NOMO-1 treated with dmso at 0.1 percent for 144 hours (cell line): ENCODE results near the gene NAA30.

ENCODE experiments used
- DNase-seq: peaks from one replicate; lab custom pipeline; 2025; ENCODE audit not compliant: unreplicated experiment; lab: John Stamatoyannopoulos, UW

Gene NAA30

DNA sequence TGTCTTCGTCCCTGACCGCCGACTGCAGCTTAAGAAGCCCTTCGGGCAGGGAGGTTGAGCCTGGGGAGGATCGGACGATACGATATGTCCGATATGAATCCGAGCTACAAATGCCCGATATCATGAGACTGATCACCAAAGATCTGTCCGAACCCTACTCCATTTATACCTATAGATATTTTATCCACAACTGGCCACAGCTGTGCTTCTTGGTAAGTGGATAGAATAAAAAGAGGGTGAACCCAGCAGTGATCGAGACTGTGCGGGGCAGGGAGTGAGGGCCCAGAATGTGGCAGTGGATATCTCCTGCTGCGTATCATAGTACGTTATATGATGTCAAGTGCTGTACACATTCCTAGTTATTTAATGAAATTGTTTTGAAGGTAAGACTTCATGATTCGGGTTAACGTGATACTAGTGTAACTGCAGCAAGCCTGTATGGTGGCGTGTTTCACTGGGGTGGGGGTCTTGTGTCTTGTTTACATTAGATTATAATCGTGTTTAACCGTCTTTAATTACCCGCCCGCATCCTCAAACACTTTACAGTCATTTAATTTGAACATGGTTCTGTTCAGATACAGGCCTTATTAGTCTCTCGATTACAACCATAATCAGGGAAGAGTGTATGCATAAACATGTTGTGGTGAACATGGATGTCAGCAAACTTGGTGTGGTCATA lies 1.3 kb downstream of the NAA30 start:
- DNase-seq: no peak

DNA sequence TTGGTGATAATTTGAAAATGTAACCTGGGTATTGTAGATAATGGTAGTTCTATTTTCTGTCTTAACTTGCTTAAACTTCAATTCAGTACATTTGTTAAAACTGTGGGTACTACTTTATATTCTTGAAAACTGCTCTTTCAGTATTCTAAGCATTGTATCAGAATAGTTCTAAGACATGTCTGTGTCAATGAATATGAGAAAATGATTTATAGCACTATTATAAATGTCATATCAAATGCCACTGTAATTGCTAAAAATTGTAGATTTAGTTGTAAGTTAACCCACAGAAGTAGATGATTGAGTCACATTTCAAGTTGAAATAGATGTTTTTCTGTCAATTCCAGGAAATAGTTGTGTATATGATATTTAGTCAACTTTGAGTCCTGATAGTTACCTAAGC lies 2.4 kb downstream of the NAA30 start:
- DNase-seq: no peak

DNA sequence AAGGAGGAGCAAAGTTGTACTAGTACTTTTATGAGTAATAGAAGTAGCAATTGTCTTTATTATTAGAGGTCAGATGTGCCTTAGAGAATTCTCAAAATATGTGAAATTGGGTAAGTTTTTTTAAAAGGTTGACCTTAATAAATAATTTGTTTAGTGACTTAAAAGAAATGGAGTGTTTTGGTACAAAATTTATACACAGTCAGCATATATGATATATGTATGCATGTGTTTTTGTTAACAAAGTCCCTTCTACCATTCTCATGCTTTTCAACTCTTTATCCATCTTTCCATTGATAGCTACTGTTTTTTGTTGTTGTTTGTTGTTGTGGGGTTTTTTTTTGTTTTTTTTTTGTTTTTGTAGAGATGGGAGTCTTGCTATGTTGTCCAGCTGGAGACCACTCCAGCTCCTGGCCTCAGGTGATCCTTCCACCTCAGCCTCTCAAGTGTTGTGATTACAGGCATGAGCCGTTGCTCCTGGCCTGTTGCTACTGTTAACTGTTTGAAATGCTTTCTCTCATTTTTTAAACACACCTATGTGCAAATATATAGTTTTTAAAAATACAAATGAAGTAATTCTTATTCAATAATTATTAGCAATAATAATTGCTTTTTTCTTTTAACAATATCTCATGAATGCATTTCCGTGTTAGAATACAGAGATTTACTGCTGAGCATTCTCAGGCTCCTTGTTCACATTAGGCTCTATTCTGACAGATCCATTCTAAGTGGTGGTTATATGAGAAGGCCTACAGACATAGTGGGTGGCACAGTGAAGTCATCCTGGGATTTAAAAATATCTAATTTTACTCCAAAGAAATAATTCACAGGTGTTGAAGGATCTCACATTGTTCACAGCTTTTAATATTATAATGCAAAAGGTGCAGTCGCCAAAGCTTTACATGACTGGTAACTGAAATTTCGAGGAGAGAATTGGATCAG lies 10.4 kb downstream of the NAA30 start:
- no peak for DNase-seq

DNA sequence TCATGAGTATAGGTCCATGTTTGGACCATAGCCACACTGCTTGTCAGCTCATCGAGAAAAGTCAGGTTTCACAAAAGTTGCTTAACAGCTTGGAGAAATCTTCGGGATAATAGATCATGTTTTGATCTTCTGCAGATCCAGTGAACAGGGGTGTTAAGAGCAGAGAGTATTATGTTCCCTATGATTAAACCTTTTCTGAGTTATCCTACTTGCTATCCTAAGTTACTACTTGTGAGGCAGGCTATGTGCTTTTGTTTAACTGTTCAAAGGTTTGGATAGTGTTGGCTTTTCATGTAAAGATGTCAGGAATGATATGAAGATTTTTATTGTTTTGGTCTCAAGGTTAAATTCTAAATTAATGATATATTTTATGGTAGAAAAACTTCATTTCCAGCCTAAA lies 11.1 kb downstream of the NAA30 start:
- no peak for DNase-seq

DNA sequence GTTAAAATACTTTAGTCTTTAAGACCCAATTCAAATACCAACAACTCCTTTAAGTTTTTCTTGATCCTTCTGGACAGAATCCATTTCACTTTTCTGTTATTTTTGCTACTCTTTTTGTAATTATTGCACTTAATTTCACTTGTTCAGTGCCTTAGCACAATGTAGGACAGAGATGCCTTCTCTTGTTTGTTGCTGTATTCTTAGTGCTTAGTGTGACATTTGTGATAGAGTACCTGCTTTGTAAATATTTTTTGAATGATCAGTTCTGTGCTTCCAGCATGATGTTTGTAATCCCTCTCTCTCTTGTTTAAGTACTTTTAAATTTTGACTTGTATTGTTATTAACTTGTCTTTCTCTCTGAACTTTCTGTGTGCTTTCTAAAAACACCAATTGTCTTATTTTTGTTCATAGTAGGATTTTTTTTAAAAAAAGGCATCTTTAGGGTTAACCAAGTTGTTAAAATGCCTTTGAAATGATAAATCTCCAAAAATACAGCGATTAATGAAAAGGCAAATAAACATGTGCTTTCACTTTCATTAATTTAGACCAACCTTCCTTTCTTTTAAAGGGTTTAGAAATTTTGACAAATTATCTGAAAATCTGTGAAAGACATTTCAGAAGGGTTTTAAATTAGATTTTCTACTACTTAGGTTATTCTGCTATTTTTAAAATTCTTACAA lies 11.9 kb downstream of the NAA30 start:
- no peak for DNase-seq

DNA sequence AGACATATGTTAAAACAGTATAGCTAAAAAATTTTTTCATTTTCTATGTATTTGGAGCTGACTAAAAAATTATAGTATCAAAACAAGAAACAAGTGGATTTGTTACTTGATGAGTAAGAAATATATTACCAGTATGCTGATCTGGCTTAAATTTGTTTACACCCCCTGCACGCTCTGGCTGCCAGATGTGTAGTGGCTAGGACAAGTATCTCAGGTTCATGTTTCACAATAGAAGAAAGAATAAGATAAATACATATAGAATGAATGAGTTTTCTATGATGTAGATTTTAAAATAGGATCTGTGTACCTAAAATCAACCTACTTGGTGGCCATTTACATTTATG lies 13.1 kb downstream of the NAA30 start:
- DNase-seq: no peak

DNA sequence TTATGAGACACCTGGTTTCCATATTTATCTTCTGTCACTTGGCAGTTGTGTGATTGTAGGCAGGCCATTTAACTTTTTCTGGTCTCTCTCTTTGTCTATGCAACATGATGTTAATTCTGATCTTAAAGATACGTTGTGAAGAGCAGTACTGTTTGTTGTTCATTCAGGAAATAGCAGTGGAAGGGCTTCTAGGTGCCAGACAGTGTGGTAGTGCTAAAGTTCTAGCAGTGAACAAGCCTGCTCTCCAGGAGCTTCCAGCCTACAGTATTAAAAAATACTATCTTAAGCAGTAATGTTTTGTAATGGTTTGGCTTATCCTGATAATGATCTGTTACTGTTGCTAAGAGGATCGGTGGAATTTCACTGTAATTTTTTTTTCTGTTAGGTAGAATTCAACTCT lies 15.2 kb downstream of the NAA30 start:
- DNase-seq: no peak

DNA sequence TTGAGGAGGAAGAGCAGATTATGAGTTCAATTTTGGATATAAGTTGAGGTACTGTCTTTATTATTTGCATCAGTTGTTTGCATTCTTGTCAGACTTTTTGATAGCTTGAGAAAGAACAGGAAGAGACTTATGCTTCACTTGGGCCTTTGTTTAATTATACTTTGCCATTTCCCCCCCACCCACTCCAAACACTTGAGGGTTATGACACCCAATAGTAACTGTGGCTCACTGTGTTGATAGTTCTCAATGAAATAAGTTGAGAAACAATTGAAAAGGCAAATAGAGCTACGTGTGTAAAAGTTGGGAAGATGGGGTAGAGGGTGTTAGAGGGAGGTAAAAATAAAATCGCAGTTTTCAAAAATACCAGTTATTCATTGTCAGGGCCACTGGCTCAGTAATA lies 17.7 kb downstream of the NAA30 start:
- no peak for DNase-seq

DNA sequence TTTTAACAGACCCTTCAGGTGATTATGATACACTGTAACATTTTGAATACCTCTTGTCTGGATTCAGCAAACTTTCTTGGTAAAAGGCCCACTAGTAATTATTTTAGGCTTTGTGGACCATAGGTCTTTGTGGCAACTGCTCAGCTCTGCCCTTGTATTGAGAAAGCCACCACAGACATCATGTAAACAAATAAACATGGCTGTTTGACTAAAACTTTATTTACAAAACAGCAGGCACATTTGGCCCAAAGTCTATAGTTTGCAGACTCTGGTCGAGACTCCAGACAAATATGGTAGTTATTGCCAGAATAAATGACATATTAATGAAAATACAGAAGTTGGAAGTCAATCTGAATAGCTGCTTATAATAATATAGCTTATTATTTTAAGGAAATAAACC lies 18.2 kb downstream of the NAA30 start:
- no peak for DNase-seq

DNA sequence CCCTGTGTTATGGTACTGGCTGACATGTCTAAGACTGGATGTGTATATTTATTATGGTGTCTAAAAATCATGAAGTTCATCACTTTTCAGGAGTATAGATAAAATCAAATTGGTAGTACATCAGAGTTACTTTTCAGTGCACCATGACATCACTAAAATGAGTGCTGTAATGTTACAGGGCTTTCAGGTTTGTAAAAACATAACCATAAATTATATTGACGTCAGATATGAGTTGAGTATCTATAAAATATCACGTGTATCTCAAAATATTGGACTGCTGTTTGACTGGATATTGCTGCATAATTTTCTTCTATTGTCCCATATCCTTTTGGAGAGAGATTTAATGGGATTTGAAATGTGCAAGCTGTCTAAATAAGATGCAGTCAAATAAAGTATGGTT lies 22.0 kb downstream of the NAA30 start:
- no peak for DNase-seq

DNA sequence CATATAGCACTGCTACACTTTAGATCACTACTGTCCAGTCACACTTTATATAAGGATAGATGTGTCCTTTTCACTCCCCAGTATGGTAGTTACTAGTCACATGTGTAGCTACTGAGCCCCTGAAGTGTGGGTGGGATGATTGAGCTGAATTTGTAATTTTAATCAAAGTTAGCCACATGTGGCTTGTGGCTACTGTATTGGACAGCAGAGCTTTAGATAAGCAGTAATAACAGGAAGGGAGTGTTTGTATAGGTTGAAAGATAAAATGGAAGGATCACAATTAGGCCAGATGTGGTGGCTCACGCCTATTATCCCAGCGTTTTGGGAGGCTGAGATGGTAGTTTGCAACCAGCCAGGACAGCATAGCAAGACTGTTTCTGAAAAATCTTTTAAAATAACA lies 23.5 kb downstream of the NAA30 start:
- no peak for DNase-seq

DNA sequence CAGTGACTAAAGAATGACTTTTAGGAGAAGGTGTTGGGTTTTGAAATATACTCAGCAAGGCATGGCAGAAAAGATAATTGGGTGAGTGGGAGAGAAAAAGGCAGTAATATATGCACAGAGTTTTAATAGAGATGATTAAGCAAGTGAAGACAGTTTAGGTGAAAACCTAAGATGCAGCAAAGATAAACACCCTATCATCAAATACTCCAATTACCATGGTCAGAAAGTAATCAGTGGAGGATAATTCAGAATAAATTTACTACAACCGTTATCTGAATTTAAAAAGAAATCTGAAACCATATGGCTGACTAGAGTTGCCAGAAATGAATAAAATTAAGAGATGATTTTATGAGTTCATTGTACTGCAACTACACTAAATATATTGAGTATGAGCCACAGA lies 26.8 kb downstream of the NAA30 start:
- DNase-seq: no peak

DNA sequence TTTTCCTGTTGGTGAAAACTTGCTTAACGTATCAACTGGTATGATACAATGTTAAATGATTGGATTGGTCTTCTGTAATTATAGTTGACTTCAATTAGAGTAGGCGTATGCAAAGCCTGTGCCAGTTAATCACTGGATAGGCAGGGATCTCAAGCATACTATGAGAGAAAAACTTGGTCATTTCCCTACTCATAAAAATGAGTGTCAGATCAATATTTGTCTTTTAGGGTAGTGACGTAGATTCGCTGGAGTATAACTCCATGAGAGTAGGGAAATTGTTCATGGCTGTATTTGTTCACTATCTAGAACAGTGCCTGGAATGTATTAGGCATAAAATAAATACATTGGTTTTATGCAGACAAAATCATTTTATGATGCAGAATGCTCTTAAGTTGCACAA lies 28.6 kb downstream of the NAA30 start:
- DNase-seq: no peak

DNA sequence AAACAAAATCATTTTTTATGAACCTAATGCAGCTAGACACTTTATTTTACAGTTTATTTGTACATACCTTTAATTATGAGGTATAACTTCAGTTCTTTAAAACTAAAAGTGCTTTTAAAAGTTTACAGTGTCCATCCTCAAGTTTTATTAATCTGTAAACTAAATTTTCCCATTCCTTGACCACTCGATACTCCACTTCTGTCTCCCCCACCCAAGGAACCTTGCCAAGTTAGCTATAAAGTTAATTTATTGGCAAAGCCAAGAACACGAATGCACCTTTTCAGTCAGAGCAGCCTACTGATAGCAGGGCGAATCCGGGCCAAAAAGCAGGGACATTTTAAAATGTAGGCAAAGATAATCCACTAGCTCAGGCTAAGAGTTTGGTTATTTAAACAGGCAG lies 29.6 kb downstream of the NAA30 start:
- DNase-seq: no peak

DNA sequence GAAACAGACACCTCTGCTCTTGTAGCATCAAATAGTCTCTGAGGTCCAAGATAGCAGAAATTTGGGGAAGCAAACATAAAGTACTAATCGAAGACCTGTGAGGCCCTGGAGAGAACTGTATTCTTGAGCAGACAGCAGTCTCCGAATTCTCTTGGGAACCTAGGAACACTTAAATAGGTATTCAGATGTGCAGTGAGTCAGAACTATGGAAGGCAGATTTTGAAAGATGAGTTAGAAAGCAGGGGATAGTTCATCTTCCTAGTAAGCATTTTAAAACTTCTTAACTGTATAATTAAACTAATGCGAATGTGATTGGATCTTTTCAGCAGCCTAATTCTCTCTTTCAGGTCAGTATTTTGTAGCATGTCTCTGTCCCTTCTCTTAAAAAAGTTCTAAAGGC lies 30.6 kb downstream of the NAA30 start:
- no peak for DNase-seq

DNA sequence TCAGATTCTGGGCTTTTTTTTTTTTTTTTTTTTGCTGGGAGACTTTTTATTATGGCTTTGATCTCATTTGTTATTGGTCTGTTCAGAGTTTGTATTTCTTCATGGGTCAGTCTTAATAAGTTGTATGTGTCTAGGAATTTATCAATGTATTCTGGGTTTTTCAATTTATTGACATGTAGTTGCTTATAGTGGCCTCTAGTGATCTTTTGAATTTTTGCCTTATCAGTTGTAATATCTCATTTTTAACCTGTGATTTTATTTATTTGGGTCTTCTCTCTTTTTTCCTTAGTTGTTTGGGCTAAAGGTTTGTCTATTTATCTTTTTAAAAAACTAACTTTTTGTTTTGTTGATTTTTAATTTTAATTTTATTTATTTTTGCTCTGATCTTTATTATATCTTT lies 45.5 kb downstream of the NAA30 start:
- DNase-seq: no peak

DNA sequence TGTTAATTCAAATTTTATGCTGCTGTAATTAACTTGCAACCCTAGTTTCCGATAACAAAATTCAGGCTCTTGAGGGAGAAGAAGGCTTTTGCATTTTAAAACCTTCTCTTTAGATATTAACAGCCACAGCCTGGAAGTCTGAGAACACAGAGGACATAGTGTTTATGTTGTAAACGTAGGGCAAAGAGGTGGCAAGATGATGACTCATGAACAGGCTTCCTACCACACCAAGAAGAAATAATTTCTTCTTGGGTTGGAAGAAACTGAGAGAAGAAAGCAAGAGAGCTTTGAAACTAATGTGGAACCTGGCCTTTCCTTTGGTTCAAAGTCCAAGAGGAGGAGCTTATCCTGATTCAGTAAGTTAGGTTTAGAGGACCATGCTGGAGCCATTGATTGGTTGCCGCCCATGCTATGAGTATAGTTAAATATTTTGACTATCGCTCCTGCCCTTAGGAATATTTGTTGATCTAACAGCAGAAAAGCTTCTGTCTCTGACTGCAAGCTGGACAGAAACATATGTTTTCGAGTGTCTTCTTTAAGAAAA lies 71.5 kb downstream of the NAA30 start:
- no peak for DNase-seq

DNA sequence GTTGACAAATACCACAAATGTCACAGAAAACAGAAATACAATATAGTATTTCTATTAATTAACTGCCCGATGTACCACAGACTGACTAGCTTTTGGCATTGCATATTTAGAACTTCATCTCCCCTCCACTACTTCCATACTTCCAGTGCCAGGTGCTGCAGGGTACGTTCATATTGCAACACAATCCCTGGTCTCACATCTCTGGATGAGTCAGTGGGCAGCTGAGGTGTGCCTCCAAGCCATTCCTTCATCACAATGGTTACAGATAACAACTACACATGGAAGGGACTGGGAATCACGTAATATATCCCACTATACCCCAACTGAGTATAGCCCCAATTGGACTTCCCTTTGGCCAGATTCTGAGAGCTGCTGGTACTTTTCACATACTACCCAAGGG lies 72.2 kb downstream of the NAA30 start:
- no peak for DNase-seq

DNA sequence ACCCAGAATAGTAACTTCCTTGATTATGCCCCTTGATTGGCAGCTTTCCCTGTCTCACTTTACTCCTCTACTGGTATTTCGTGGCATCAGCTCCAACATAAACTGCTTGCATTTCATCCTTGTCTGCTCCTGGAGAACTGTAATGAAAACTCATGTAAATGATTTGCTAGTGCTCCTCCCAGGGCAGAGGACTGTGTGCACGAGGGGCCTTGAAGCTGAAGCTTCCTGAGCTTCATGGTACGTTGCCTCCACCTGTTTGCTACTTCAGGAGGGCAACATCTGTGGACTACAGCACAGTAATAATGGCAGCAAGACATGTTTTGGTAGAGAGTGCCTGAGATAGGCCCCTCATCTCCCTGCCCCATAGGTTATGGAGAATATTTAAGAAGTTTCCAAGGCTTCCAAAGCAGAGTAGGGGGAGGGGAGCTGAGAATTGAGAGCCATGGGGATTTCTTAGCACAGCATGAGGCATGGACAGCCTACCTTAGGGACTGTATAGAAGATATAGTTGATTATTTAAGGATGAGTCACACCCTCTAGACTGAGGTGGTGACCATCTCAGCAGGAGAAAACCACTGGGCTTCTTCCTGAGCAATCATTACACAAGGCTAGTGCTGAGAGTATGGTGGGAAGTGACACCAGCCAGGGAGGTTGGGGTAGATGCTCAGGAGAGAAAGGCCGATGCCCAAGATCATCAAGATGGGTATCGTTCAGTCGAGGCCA lies 73.8 kb downstream of the NAA30 start:
- DNase-seq: no peak
